GM21423 (cell line): Measurements from ENCODE around the gene PALLD.
"Not testable (repeated sequence)": the region's sequence is repeated elsewhere in the genome, so short reads cannot be mapped to it uniquely, and the experiment has no call there.

Experiments used
- ATAC-seq: cut with Tn5 transposase; IDR thresholded peaks from one replicate; pipeline ENCODE4 v1.9.1; 2021; ENCODE audit warnings: mild to moderate bottlenecking, moderate library complexity; ENCODE audit not compliant: unreplicated experiment

The PALLD gene

DNA sequence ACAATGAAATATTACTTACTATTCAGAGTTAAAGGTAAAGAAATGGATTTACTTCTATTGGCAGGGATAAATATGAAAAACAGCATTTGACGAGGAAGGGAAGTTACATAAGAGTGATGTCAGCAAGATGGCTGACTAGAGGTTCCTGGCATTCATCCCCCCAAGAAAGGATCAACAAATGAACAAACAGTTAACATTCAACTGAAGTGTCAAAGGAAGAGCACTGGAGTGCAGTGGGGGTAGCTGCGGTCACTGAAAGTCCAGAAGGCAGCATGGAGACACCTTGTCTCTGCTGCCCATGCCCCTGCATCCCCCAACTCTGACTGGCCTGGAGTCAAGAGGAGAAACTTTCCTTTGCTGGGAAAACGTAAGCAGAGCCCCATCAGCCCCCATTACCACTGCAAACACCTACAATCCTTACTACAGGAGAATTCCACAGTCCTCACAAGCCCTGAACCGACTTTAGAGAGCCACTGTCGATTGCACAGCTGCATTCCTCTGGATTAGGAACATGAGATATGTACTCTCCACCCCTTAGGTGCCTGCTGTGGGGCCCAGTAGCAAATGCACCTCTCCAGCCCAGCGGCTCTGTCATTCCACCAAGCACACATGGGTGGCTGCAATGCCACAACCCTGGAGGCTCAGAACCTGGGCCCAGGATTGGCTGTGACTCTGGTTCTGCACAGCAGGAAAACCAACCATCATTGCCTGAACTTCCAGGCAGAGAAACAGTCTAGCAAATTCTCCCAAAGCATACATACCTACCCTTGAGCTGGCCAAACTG lies 433.8 kb downstream of the PALLD start:
- no peak for ATAC-seq

GRCh38 chr4:168931215-168931650 lies 434.4 kb downstream of the PALLD start:
- no peak for ATAC-seq

DNA sequence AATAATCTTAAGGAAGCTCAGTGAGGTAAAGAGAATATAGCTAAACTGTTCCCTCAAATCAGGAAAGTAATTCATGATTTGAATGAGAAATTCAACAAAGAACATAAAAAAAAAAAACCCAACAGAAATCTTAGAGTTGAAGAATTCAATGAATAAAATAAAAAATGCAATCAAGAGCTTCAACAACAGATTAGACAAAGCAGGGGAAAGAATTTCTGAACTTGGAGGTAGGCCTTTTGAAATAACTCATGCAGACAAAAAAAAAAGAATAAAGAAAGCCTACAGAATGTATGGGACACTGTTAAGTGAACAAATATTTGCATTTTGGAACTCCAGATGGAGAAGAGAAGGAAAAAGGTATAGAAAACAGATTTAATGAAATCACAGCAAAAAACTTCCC lies 435.3 kb downstream of the PALLD start:
- ATAC-seq, result no peak

- ATAC-seq, result no peak
Observed at GRCh38 chr4:168933423-168933822, 436.6 kb downstream of the PALLD start.

DNA sequence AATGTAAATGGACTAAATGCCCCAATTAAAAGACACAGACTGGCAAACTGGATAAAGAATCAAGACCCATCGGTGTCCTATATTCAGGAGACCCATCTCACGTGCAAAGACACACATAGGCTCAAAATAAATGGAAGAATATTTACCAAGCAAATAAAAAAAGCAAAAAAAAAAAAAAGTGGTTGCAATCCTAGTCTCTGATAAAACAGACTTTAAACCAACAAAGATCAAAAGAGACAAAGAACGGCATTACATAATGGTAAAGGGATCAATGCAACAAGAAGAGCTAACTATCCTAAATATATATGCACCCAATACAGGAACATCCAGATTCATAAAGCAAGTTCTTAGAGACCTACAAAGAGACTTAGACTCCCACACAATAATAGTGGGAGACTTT lies 440.6 kb downstream of the PALLD start:
- not testable (repeated sequence) for ATAC-seq

- ATAC-seq, result no peak
Observed at GRCh38 chr4:168942985-168943384, 446.1 kb downstream of the PALLD start.

- ATAC-seq, result no peak
Observed at GRCh38 chr4:168945291-168945690, 448.4 kb downstream of the PALLD start.

DNA sequence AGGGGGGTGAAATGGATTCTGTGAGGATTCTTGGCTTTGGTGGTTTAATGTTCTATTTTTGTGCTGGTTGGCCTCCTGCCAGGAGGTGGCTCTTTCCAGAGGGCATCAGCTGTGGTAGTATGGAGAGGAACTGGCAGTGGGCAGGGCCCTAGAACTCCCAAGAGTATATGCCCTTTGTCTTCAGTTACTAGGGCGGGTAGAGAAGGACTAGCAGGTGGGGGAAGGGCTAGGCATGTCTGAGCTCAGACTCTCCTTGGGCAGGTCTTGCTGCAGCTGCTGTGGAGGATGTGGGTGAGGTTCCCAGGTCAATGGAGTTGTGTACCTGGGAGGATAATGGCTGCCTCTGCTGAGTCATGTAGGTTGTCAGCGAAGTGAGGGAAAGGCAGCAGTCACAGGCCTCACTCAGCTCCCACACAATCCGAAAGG lies 456.0 kb downstream of the PALLD start:
- ATAC-seq, result not testable (repeated sequence)

GRCh38 chr4:168955674-168956073 lies 458.8 kb downstream of the PALLD start:
- no peak for ATAC-seq

DNA sequence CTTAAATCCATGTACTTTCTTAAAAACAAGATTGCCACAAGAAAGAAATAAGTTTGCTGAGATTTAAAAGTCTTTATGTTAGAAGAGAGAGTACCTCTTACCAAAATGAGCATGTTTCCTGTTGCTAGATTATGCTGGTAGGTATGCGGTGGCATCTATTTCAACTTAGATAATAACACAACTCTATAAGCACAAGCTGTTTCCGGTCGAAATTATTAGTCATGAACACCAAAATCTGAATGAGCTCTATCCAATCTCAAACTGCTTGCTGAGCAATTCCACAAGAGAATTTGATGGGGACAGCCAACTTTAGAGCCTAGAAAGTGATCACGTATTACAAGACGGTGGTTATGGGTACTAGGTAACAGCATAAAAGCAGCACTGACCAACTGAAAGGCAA lies 463.9 kb downstream of the PALLD start:
- no peak for ATAC-seq

- ATAC-seq, result no peak
Observed at GRCh38 chr4:168972596-168972995, 475.7 kb downstream of the PALLD start.
